ENCODE measurements around the gene ADGRB3.
"Not testable (repeated sequence)": the region's sequence is repeated elsewhere in the genome, so short reads cannot be mapped to it uniquely, and the experiment has no call there.

The ADGRB3 gene

GRCh38 chr6:69064226-69064625 lies 429.1 kb downstream of the ADGRB3 start:
- no peak for DNase-seq

- no peak for DNase-seq
These were observed 434.8 kb downstream of the ADGRB3 start for GRCh38 chr6:69069881-69070280.

DNA sequence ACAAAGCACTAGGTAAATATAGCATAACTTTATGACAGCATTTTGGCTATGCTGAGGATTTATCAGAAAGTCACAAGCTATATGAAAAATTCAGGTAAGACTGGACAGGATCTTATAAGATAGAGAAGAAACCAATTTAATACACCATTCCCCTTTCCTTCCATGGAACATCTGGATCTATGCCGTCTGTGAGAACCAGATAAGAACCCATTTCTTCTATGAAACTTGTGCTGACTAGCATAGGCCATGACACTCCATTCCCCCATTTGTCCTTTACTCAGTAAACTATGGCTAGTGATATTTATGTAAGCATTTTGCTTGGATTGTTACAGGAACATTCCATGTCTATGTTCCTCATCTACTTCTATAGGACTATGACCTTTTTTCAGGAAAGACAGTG lies 437.7 kb downstream of the ADGRB3 start:
- no peak for DNase-seq

DNA sequence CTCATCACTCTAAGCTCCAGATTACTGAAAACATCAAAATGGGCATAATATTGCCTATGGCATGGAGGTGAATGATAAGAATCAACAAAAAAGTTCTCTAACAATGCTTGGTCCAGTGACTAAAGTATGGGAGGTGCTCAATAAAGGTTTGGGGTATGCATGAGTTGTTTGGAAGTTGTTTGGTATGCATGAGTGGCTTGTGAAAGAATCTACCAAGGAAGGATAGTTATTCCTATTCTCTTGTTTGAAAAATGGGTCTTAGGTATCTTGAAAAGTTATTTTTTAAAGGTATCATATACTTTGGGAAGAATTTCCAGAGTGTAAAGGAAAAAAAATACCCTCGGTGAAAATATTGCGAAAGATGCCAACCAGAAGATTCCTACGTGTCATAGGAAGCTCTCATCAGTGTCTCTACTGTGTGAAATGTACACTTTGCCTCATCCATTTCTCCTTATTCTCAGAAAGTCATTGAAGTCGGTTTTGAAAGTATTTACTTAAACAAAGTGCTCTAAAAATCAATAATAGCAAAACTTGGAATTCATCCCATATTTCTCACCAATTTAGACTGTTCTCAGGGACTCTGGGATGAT lies 449.8 kb downstream of the ADGRB3 start:
- DNase-seq, result no peak

DNA sequence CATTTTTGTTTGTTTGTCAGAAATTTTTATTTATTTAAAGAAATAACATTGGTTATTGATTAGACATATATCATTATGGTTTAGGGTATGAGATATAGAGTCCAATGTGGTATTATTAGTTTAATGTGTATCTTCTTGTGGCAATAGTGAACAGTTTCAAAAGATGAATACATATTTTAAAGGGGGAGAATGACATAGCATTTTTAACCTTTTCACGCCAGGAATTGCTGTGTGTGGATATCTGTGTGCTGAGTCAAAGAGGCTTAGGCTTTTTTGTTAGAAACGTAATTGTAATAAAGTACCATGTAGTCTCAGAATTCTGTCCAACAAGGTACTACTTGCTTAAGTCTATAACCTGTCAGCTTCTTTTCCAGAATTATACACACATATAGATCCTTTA lies 451.6 kb downstream of the ADGRB3 start:
- DNase-seq, result no peak

- no peak for DNase-seq
These were observed 454.5 kb downstream of the ADGRB3 start for GRCh38 chr6:69089539-69089938.

DNA sequence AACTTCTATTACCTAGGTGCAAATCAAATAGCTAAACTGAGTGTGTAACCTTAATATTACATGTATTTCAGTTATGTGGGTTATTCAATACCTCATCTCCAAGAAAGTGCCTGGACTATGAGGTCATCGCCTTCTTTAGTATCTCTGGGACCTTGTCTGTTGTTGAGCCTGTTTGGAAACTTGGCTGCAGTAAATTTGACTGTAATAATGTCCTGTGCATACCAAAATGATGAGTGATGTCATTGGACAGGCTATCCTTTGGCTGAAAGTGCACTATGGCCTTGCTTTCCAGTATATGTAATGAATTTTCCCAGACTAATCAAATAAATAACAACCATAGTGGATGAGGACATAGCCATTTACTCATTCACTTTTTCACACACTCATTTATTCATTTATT lies 455.1 kb downstream of the ADGRB3 start:
- DNase-seq, result no peak

DNA sequence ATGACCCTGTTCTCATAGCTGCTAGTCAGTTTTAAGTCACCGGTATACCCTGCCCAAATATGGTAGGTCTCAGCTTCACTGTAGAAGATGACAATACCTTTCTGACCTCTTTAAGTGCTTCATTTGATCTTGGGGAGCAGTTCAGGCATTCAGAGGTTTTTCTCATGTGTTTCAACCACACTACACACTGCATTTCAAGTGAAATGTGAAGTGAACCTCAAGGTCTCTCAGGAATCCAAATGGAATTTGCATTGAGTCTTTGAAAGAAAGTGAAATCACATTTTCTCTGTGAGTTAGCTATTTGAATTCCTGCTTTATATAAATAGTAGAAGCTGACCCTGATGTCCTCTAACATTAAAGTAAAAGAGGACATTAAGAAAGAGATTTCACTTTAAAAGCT lies 461.6 kb downstream of the ADGRB3 start:
- DNase-seq, result no peak

GRCh38 chr6:69097948-69098347 lies 462.9 kb downstream of the ADGRB3 start:
- no peak for DNase-seq

DNA sequence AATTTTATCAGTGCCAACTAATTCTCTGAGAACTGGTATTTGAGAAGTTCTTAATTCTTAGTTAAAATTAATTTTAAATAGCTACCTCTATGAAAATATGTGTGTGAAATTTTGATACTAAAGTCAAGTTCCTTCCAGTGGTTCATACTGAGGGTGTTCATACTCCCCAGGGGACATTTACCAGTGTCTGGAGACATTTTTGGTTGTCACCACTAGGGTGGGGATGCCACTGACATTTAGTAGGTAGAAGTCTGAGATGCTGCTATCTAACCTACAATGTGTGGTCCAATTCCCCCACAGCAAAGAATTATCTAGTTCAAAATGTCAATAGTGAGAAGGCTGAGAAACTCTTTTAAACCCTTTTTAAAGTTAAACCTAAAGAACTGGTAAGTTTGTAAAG lies 463.8 kb downstream of the ADGRB3 start:
- DNase-seq, result peak; percentile 3

- no peak for DNase-seq
These were observed 465.7 kb downstream of the ADGRB3 start for GRCh38 chr6:69100772-69101171.

GRCh38 chr6:69102416-69102815 lies 467.3 kb downstream of the ADGRB3 start:
- DNase-seq, result no peak

GRCh38 chr6:69105288-69105687 lies 470.2 kb downstream of the ADGRB3 start:
- DNase-seq, result peak; percentile 4

GRCh38 chr6:69106511-69106910 lies 471.4 kb downstream of the ADGRB3 start:
- DNase-seq, result no peak

GRCh38 chr6:69111301-69111700 lies 476.2 kb downstream of the ADGRB3 start:
- no peak for DNase-seq

GRCh38 chr6:69116658-69117057 lies 481.6 kb downstream of the ADGRB3 start:
- DNase-seq, result no peak

- DNase-seq, result not testable (repeated sequence)
These were observed 486.7 kb downstream of the ADGRB3 start for GRCh38 chr6:69121461-69122406.

- no peak for DNase-seq
These were observed 487.3 kb downstream of the ADGRB3 start for GRCh38 chr6:69122407-69122773.

- DNase-seq, result no peak
These were observed 493.3 kb downstream of the ADGRB3 start for GRCh38 chr6:69128411-69128810.

GRCh38 chr6:69129046-69129445 lies 494.0 kb downstream of the ADGRB3 start:
- no peak for DNase-seq

DNA sequence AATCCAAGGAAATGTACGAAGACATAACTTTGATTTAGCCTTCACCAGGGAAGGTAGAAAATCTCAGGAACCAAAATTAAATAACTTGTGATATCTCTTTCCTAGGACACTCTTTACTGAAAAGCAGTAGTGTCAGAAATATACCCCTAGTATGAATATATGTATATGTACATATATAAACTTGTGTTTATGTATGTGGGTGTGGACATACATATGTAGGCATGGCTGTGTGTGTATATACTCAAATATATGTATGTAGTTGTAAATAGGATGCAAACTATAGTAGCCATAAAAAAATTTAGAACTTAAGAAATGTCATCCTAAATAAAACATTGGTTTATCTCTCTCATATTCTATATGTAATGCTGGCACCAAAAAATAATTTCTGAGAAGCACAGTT lies 500.8 kb downstream of the ADGRB3 start:
- no peak for DNase-seq

DNA sequence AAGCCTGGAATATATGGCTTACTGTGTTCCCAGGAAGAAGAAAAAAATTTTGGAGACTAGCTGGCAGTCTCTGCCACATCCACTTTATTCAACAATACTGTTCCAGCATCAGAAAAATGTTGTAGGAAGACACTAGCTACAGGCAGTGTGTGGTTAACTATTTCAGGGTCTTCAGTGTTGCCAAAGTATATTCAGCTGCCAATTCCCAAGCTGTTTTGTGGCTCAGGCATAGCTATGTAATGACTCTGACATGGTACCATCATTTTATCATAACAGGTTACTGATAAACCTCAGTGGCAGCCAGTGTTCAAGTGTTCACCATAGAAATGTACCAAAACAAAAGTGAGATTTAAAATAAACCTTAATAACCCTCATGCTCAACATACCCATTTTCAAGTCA lies 503.1 kb downstream of the ADGRB3 start:
- no peak for DNase-seq

DNA sequence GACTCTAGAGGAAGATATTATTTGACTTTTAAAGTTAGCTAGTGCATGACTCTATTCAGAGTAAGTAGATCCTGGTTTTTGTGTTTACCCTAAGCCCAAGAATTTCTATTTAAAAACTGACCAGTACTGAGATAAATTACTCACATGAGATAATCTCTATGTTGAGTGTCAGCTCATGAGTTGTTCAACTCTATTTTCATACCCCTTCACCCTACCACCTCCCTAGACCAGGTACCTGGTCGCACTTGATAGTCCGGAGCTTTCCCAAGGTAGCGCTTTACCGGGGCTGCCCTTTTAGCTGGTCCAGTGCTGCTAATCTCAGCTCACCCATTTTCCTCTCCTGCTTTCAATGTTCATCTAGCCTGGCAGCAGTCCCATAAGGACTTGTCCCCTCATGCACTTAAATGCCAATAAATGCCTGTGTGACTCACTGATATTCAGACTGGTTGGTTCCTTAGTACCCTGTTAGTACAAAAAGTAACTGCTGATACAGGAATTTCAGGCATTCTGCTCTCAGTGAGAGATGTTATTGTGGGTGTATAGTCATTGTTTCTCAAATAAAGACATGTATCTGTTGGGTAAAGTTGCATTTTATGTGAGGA lies 503.9 kb downstream of the ADGRB3 start:
- DNase-seq, result no peak

DNA sequence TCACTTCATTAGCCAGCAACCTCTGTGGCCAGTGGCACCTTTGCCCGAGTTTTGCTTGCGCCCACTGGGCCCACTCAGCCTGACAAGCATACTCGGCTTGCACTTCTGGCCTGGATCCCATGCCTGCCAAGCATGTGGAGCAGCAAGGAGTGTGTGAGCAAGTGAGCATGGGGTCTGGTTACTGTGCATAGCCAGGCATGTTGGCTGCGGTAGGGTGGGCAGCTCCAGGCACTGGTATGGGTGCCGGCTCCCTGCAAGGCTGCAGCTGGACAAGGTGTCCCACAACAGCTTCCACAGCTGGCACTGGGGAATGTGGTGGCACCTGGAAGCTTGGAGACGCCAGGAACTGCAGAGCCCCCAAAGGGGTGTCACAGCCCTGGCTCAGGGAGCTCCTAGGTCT lies 510.0 kb downstream of the ADGRB3 start:
- DNase-seq, result no peak
